ENCODE measurements around the gene DPF3. TPM values are rescaled to one million over a fixed set of nuclear protein-coding genes. Genes with fewer than 3 reads are reported as not detected.

DPF3 gene
- total RNA-seq, 1 donor from 2014 or later: 1.3 TPM

DNA sequence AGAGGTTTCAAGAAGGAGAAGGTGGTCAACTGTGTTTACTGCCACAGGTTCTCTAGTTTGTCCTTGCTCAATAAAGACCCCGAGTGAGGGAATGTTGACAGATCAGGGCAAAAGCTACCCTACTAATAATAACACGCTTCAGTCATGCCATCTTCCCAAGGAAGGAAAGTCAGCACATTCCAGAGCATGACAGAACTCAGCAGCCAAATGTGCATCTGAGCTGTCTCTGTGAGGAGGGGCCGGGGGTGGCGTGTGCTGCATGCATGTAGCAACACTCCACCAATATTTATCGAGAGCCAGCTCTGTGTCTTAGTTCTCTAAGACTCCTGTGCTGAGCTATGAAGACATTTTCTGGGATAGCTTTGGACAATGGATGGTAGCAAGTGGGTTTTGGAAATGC lies 260.4 kb downstream of the DPF3 start:
- peaks cover 12% of the 10 kb centered on the region for H3K27me3 Mint-ChIP-seq (ENCODE audit: low read depth)
- H3K4me3 Mint-ChIP-seq: no peak overlapping the region
- no peak overlapping the region for H3K27ac Mint-ChIP-seq (ENCODE audit: unreplicated experiment)
- no peaks in the 10 kb centered on the region for H3K36me3 Mint-ChIP-seq (ENCODE audit: low read depth)
- DNase-seq (ENCODE audit: low read depth, low spot score): no peak
- H3K9me3 Mint-ChIP-seq: no peaks in the 10 kb centered on the region
- TF ChIP-seq, protein P1, sequence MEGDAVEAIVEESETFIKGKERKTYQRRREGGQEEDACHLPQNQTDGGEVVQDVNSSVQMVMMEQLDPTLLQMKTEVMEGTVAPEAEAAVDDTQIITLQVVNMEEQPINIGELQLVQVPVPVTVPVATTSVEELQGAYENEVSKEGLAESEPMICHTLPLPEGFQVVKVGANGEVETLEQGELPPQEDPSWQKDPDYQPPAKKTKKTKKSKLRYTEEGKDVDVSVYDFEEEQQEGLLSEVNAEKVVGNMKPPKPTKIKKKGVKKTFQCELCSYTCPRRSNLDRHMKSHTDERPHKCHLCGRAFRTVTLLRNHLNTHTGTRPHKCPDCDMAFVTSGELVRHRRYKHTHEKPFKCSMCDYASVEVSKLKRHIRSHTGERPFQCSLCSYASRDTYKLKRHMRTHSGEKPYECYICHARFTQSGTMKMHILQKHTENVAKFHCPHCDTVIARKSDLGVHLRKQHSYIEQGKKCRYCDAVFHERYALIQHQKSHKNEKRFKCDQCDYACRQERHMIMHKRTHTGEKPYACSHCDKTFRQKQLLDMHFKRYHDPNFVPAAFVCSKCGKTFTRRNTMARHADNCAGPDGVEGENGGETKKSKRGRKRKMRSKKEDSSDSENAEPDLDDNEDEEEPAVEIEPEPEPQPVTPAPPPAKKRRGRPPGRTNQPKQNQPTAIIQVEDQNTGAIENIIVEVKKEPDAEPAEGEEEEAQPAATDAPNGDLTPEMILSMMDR (conservative IDR thresholded peaks at IDR 0.05): no peak
- no peaks in the 10 kb centered on the region for H3K4me1 Mint-ChIP-seq

DNA sequence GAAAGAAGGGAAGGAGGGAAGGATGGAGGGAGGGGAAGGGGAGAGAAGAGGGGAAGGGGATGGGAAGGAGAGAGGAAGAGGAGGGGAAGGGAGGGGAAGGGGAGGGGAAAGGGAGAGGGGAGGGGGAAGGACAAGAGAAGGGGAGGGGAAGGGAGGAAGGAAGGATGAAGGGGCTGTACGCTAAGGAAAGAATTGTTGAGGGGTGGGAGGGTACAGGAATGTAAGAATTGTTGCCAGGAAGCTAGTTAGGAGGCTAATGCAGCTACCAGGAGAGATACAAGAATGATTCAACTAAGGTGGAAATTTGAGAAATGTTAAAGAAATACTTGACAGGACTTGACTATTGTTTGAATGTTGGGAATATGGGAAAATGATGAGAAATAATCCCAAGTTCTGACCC lies 261.2 kb downstream of the DPF3 start:
- Mint-ChIP-seq H3K27ac (ENCODE audit: unreplicated experiment) (no peak overlapping the region), H3K36me3 (ENCODE audit: low read depth) (no peaks in the 10 kb centered on the region), H3K4me3 (no peak overlapping the region), H3K4me1 (no peaks in the 10 kb centered on the region), H3K9me3 (no peaks in the 10 kb centered on the region), H3K27me3 (ENCODE audit: low read depth) (peaks cover 12% of the 10 kb centered on the region)
- TF ChIP-seq, protein P1 (conservative IDR thresholded peaks at IDR 0.05): no peak
- DNase-seq (ENCODE audit: low read depth, low spot score): no peak

DNA sequence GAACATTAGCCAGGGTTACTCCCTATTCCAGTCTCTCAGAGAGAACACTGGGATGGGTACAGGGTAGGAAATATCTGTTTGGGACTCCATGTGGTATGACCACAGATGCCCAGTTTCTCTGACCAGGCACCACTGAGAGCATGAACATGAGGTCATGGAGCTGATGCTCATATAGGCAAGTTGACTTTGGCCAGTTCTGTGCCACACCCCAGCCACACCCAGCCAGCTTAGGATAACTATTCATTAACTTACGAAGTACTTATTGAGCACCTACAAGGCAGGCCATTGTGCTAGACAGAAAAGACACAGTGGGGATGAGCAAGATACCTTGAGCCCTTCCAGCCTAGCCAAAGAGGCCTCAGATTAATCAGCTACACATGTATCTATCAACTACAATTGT lies 262.5 kb downstream of the DPF3 start:
- DNase-seq (ENCODE audit: low read depth, low spot score): no peak
- H3K27me3 Mint-ChIP-seq (ENCODE audit: low read depth): peaks cover 12% of the 10 kb centered on the region
- no peak overlapping the region for H3K4me3 Mint-ChIP-seq
- TF ChIP-seq, protein P1 (conservative IDR thresholded peaks at IDR 0.05): no peak
- no peaks in the 10 kb centered on the region for H3K4me1 Mint-ChIP-seq
- no peak overlapping the region for H3K27ac Mint-ChIP-seq (ENCODE audit: unreplicated experiment)
- peaks cover 5% of the 10 kb centered on the region for H3K36me3 Mint-ChIP-seq (ENCODE audit: low read depth)
- H3K9me3 Mint-ChIP-seq: peaks cover 7% of the 10 kb centered on the region

DNA sequence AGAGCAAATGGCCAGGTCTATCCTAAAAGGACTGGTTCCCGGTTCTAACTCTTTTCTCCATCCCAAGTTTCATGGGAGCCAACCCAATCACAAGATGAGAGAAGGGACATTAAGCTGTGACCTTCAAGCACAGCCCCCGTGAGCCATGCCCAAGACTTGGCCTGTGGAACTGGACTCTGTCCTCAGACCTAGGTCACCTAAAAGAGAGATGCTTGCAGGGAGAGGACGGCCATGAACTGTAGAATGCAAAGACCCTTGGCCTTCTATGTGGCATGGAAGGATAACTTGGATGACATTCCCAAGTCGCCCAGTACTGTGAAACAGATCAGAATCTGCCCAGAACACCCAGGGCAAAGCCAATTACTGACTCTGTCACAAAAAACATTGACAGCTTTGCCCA lies 263.5 kb downstream of the DPF3 start:
- DNase-seq (ENCODE audit: low read depth, low spot score): no peak
- Mint-ChIP-seq H3K36me3 (ENCODE audit: low read depth) (peaks cover 7% of the 10 kb centered on the region), H3K9me3 (peaks cover 13% of the 10 kb centered on the region), H3K27ac (ENCODE audit: unreplicated experiment) (no peak overlapping the region), H3K4me1 (no peaks in the 10 kb centered on the region), H3K27me3 (ENCODE audit: low read depth) (peaks cover 12% of the 10 kb centered on the region), H3K4me3 (no peak overlapping the region)
- TF ChIP-seq, protein P1 (conservative IDR thresholded peaks at IDR 0.05): no peak

DNA sequence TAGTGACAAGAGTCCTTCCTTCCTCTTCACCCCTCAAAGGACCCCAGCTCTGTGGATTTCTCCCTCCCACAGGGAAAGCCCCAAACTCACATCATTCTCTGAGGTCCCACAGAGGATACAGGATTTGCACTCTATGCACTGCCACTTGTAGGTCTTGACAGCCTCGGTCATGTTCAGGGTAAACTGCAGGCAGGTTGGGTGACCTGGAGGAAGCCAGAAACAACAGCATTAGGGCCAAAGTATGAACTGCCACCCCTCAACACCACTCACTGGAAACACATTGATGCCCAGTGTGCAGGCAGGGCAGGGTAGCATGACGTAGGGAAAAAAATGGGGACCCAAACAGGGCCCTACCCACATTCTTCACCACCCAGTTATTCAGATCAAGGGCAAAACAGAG lies 264.4 kb downstream of the DPF3 start:
- H3K27me3 Mint-ChIP-seq (ENCODE audit: low read depth): peaks cover 12% of the 10 kb centered on the region
- H3K4me3 Mint-ChIP-seq: no peak overlapping the region
- no peak overlapping the region for H3K27ac Mint-ChIP-seq (ENCODE audit: unreplicated experiment)
- peaks cover 7% of the 10 kb centered on the region for H3K36me3 Mint-ChIP-seq (ENCODE audit: low read depth)
- TF ChIP-seq, protein P1 (conservative IDR thresholded peaks at IDR 0.05): no peak
- H3K9me3 Mint-ChIP-seq: peaks cover 15% of the 10 kb centered on the region
- no peak for DNase-seq (ENCODE audit: low read depth, low spot score)
- H3K4me1 Mint-ChIP-seq: no peaks in the 10 kb centered on the region

DNA sequence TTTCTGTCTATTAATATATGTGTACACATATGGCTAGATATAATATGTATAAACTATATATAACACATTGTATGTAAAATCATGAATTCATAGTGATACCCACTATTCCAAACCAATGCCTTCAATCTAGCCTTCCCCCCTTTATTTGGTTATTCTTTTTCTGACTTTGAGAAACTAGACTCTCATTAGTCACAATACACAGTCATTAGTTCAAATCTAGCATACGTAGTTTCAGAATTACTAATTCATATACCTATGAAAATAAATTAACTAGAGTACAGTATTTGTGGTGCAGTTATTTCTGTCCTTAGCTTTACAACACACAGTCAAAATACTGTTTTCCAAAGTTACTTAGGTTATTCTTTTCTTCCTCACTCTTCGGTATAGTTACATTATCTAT lies 268.2 kb downstream of the DPF3 start:
- Mint-ChIP-seq H3K36me3 (ENCODE audit: low read depth) (peaks cover 7% of the 10 kb centered on the region), H3K4me3 (no peak overlapping the region), H3K27me3 (ENCODE audit: low read depth) (no peaks in the 10 kb centered on the region), H3K27ac (ENCODE audit: unreplicated experiment) (no peak overlapping the region), H3K9me3 (peaks cover 23% of the 10 kb centered on the region), H3K4me1 (no peaks in the 10 kb centered on the region)
- DNase-seq (ENCODE audit: low read depth, low spot score): no peak
- TF ChIP-seq, protein P1 (conservative IDR thresholded peaks at IDR 0.05): no peak
